Esophagus muscularis mucosa (tissue), 4 donors: ENCODE data around the gene SLX4IP.

Experiments
- EP300 ChIP-seq: sonication (generic); formaldehyde crosslinking; IDR thresholded peaks from one replicate; pipeline ENCODE4 v1.6.1; 2017; ENCODE audit warnings: antibody characterized with exemption
- POLR2A ChIP-seq: fragments of 450-650 bp; IDR thresholded peaks from one replicate; pipeline ENCODE4 v1.6.1; 2017; ENCODE audit warnings: antibody characterized with exemption, moderate library complexity, mild to moderate bottlenecking, low read depth
- POLR2AphosphoS5 ChIP-seq, 2 donors: sonication (generic); formaldehyde crosslinking; IDR thresholded peaks; one replicate each; pipeline ENCODE4 v1.6.1; 2017; ENCODE audit warnings: antibody characterized with exemption in 2 of 2
- TF ChIP-seq, protein P1 (sequence below), 3 experiments: fragments of 200-600 bp in 2 of 3; fragments of 450-650 bp in 1 of 3; sonication (generic) in 2 of 3; IDR thresholded peaks; one replicate each; pipeline ENCODE4 v1.5.1; 2017 to 2019; ENCODE audit warnings: antibody characterized with exemption in 3 of 3, mild to moderate bottlenecking in 2 of 3, moderate library complexity in 1 of 3

DNA sequence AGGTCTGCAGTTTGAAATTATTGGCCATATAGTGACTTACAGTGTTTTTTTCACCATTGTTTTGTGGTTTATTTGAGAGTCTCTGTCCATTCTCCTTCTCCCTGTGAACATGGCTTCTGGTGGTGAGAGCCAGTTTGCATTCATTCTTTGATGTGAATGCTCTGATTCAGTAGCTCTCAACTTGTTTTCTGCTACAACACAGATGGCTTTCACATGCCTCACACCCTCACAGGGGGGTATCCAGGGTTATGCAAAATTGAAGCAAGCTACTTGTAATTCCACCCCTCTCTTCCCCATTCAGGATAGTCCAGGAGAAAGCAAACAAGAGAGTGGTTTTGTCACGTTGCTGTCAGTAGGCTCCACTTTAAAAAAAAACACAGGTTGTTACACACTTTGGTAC lies 55.6 kb downstream of the SLX4IP start:
- TF ChIP-seq POLR2A = no peak
- TF ChIP-seq, protein P1, sequence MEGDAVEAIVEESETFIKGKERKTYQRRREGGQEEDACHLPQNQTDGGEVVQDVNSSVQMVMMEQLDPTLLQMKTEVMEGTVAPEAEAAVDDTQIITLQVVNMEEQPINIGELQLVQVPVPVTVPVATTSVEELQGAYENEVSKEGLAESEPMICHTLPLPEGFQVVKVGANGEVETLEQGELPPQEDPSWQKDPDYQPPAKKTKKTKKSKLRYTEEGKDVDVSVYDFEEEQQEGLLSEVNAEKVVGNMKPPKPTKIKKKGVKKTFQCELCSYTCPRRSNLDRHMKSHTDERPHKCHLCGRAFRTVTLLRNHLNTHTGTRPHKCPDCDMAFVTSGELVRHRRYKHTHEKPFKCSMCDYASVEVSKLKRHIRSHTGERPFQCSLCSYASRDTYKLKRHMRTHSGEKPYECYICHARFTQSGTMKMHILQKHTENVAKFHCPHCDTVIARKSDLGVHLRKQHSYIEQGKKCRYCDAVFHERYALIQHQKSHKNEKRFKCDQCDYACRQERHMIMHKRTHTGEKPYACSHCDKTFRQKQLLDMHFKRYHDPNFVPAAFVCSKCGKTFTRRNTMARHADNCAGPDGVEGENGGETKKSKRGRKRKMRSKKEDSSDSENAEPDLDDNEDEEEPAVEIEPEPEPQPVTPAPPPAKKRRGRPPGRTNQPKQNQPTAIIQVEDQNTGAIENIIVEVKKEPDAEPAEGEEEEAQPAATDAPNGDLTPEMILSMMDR (IDR thresholded peaks at IDR 0.05) = no peak
- no peak for TF ChIP-seq EP300
- TF ChIP-seq POLR2AphosphoS5 (IDR thresholded peaks at IDR 0.05) = no peak
